Measurements from ENCODE around the gene MT1M.

DNA sequence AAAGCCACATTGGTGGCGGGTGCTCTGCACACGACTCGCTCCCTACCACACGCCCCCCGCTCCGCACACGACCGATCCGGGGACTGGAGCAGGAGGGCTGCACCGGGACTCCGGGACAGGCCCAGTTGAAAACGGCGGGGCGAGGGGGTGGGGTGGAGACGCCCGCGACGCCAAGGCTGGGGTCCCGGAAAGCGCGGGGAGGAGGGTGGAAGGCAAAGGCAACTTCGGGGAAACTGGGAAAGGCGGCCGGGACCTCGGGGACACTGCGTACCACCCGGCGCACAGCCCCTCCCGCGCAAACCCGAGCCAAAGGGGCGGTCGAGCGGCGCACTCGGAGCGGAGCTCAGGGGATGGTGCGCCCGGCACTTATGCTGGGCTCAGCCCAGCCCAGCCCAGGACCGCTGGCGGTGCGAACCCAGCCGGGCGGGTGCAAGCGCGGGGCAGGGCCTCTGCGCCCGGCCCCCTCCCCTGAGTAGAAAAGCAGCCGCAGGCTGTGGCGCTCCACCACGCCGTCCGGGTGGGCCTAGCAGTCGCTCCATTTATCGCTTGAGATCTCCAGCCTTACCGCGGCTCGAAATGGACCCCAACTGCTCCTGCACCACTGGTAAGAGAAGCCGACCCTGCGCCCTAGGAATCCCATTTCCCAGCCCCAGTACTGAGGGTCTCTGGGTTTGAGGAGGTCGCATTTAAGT lies at the start of gene MT1M:
- TF ChIP-seq, protein P1, sequence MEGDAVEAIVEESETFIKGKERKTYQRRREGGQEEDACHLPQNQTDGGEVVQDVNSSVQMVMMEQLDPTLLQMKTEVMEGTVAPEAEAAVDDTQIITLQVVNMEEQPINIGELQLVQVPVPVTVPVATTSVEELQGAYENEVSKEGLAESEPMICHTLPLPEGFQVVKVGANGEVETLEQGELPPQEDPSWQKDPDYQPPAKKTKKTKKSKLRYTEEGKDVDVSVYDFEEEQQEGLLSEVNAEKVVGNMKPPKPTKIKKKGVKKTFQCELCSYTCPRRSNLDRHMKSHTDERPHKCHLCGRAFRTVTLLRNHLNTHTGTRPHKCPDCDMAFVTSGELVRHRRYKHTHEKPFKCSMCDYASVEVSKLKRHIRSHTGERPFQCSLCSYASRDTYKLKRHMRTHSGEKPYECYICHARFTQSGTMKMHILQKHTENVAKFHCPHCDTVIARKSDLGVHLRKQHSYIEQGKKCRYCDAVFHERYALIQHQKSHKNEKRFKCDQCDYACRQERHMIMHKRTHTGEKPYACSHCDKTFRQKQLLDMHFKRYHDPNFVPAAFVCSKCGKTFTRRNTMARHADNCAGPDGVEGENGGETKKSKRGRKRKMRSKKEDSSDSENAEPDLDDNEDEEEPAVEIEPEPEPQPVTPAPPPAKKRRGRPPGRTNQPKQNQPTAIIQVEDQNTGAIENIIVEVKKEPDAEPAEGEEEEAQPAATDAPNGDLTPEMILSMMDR (IDR thresholded peaks at IDR 0.05; ENCODE audit: insufficient read depth, low read length, poor library complexity, severe bottlenecking), result no peak
- no peak for TF ChIP-seq EZH2phosphoT487 (conservative IDR thresholded peaks at IDR 0.05; ENCODE audit: low read length)
